Dendritic cell treated with granulocyte-macrophage colony-stimulating factor and Interleukin-4, amounts not matched to agents 40 ng/mL and 50 ng/mL, for 4 days (primary cell): ENCODE measurements around the gene EDC3.

ENCODE experiments used
- H3K27ac Mint-ChIP-seq: one replicate; pipeline ENCODE4 v1.8.0; 2022; ENCODE audit warnings: mild to moderate bottlenecking, mixed read lengths
- H3K27me3 Mint-ChIP-seq: one replicate; pipeline ENCODE4 v1.8.0; 2022; ENCODE audit warnings: mild to moderate bottlenecking, mixed read lengths
- H3K36me3 Mint-ChIP-seq: one replicate; pipeline ENCODE4 v1.8.0; 2022; ENCODE audit warnings: low read depth, mixed read lengths
- H3K4me1 Mint-ChIP-seq: one replicate; pipeline ENCODE4 v1.8.0; 2022; ENCODE audit warnings: low read depth, mixed read lengths
- H3K4me3 Mint-ChIP-seq: one replicate; pipeline ENCODE4 v1.8.0; 2022; ENCODE audit warnings: mild to moderate bottlenecking, moderate library complexity, mixed read lengths
- H3K9me3 Mint-ChIP-seq: one replicate; pipeline ENCODE4 v1.8.0; 2022; ENCODE audit warnings: mixed read lengths
- intact Hi-C: fragments of 100-400 bp; cut with micrococcal nuclease; formaldehyde crosslinking; loops from one replicate; pipeline ENCODE4 v1.15.0; 2022

EDC3 gene

GRCh38 chr15:74595271-74595670, 100.6 kb downstream of the EDC3 start:
- Mint-ChIP-seq H3K9me3 (no peaks in the 10 kb centered on the region), H3K27ac (no peak overlapping the region), H3K36me3 (peaks cover 82% of the 10 kb centered on the region), H3K4me3 (no peak overlapping the region), H3K27me3 (no peaks in the 10 kb centered on the region), H3K4me1 (peaks cover 22% of the 10 kb centered on the region)
- intact Hi-C loops, result loop anchor here (5.0 kb wide), 1 partner anchor 133 kb away; the partner anchor contains the start of gene UBL7

GRCh38 chr15:74594455-74594854, 101.4 kb downstream of the EDC3 start:
- Mint-ChIP-seq H3K4me3 (no peak overlapping the region), H3K36me3 (peaks cover 90% of the 10 kb centered on the region), H3K27me3 (no peaks in the 10 kb centered on the region), H3K9me3 (no peaks in the 10 kb centered on the region), H3K4me1 (peaks cover 28% of the 10 kb centered on the region), H3K27ac (no peak overlapping the region)
- intact Hi-C loops, result no loop called here

- H3K4me3 Mint-ChIP-seq, result no peak overlapping the region
- H3K9me3 Mint-ChIP-seq, result no peaks in the 10 kb centered on the region
- H3K4me1 Mint-ChIP-seq, result peaks cover 31% of the 10 kb centered on the region
- no peak overlapping the region for H3K27ac Mint-ChIP-seq
- H3K36me3 Mint-ChIP-seq, result peaks cover 77% of the 10 kb centered on the region
- no peaks in the 10 kb centered on the region for H3K27me3 Mint-ChIP-seq
- intact Hi-C loops, result no loop called here
Measured at GRCh38 chr15:74593122-74593521, 102.7 kb downstream of the EDC3 start.

- no peak overlapping the region for H3K27ac Mint-ChIP-seq
- H3K36me3 Mint-ChIP-seq, result peaks cover 74% of the 10 kb centered on the region
- no peaks in the 10 kb centered on the region for H3K27me3 Mint-ChIP-seq
- no peak overlapping the region for H3K4me3 Mint-ChIP-seq
- H3K9me3 Mint-ChIP-seq, result no peaks in the 10 kb centered on the region
- H3K4me1 Mint-ChIP-seq, result peaks cover 23% of the 10 kb centered on the region
- intact Hi-C loops, result no loop called here
Measured at GRCh38 chr15:74592222-74592621, 103.6 kb downstream of the EDC3 start.

GRCh38 chr15:74589826-74590225, 106.0 kb downstream of the EDC3 start:
- Mint-ChIP-seq H3K4me3 (no peak overlapping the region), H3K4me1 (peaks cover 23% of the 10 kb centered on the region), H3K27me3 (peaks cover 1% of the 10 kb centered on the region), H3K9me3 (no peaks in the 10 kb centered on the region), H3K36me3 (peaks cover 69% of the 10 kb centered on the region), H3K27ac (peak overlapping the region; percentile 7)
- intact Hi-C loops, result no loop called here

GRCh38 chr15:74585857-74586256, 110.0 kb downstream of the EDC3 start:
- intact Hi-C loops, result no loop called here
- Mint-ChIP-seq H3K9me3 (no peaks in the 10 kb centered on the region), H3K27ac (no peak overlapping the region), H3K4me1 (peaks cover 23% of the 10 kb centered on the region), H3K27me3 (peaks cover 1% of the 10 kb centered on the region), H3K36me3 (peaks cover 35% of the 10 kb centered on the region), H3K4me3 (no peak overlapping the region)

GRCh38 chr15:74585191-74585590, 110.6 kb downstream of the EDC3 start:
- Mint-ChIP-seq H3K27me3 (peaks cover 1% of the 10 kb centered on the region), H3K36me3 (peaks cover 32% of the 10 kb centered on the region), H3K27ac (no peak overlapping the region), H3K4me1 (peaks cover 22% of the 10 kb centered on the region), H3K4me3 (no peak overlapping the region), H3K9me3 (no peaks in the 10 kb centered on the region)
- intact Hi-C loops, result no loop called here

- Mint-ChIP-seq H3K27me3 (peaks cover 1% of the 10 kb centered on the region), H3K27ac (no peak overlapping the region), H3K9me3 (no peaks in the 10 kb centered on the region), H3K36me3 (peaks cover 30% of the 10 kb centered on the region), H3K4me1 (peaks cover 18% of the 10 kb centered on the region), H3K4me3 (no peak overlapping the region)
- intact Hi-C loops, result no loop called here
Measured at GRCh38 chr15:74584779-74585178, 111.0 kb downstream of the EDC3 start.

- Mint-ChIP-seq H3K27ac (no peak overlapping the region), H3K4me1 (peaks cover 12% of the 10 kb centered on the region), H3K36me3 (peaks cover 31% of the 10 kb centered on the region), H3K9me3 (no peaks in the 10 kb centered on the region), H3K4me3 (no peak overlapping the region), H3K27me3 (peaks cover 1% of the 10 kb centered on the region)
- intact Hi-C loops, result no loop called here
Measured at GRCh38 chr15:74584204-74584603, 111.6 kb downstream of the EDC3 start.
